ENCODE measurements around the gene FOXP1. TPM values are rescaled to one million over a fixed set of nuclear protein-coding genes. Genes with fewer than 3 reads are reported as not detected.

The FOXP1 gene
- total and polyA plus RNA-seq, 2 donors (not counting 1 experiment from before 2014, with no cell fraction given), result 91.1 to 508 TPM

DNA sequence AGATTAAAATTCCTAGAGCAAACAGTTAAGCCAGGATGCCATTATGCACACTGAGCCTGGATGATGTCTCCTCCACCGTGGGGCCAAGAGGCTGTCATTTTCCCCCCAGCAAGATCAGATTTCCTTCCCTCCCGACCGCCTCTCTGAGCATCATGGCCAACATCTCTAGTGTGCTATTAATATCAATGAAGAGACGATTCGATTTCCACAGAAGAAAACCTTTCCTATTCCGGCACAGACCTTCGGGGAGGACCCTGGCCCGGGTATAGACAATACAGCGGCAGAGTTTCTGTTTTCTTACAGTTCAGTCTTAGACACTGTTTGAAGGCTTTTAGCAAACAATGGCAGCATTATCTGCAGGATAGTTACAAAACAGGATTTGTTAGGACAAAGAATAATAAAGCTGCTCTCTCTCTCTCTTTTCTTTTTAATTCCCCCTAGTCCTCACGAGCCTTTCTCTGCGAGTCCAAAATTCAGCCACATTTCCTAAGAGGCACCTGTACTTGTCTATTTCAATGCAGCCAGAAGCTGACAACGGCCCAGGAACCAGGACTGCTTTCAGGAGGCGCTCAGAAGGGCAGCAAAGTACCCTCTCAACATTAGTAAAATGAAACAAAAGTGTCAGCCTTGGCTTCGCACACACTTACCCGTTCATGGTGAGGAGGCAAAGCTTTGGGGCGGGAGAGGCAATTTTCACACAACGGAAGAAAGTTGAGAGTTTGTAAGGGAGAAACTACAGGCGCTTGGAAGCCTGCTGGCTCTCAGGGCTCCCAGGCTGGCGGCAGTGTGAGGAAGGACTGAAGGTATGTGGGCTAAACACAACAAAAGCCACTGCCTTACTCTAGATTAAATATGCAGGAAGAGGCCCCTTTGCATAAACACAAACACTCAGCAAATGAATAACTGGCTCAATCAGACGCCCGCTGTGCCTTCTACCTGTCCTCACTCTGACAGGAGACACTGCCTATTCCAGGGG is 278.0 kb downstream of the FOXP1 start:
- H3K9me3 ChIP-seq (ENCODE audit: control extremely low read depth in 1 of 3, control insufficient read depth in 2 of 3, insufficient read depth in 1 of 3, low read length in 2 of 3), result no peaks in the 10 kb centered on the region
- ATAC-seq (ENCODE audit: low read depth) (peak; percentile 60), DNase-seq (peak; percentile 49)
- peaks cover 7% of the 10 kb centered on the region for H4K20me1 ChIP-seq (ENCODE audit: control insufficient read depth, insufficient read depth, low read length, poor library complexity, severe bottlenecking)
- H3K27me3 ChIP-seq (replicated peaks in 1 of 4; ENCODE audit: control extremely low read depth in 1 of 4, control insufficient read depth in 3 of 4, insufficient read depth in 4 of 4, low read length in 3 of 4), result no peaks in the 10 kb centered on the region
- Mint-ChIP-seq H3K4me3 (peak overlapping the region; percentile 88), H3K27ac (peak overlapping the region; percentile 94), H3K9me3 (ENCODE audit: insufficient read depth) (no peaks in the 10 kb centered on the region), H3K4me1 (peaks cover 77% of the 10 kb centered on the region), H3K27me3 (no peaks in the 10 kb centered on the region)
- peak overlapping the region; percentile 73 for H3K4me2 ChIP-seq (replicated peaks; ENCODE audit: low read depth, low read length, poor library complexity, severe bottlenecking)
- 3% methylated on average over 13 of the region's 21 CpGs for WGBS (ENCODE audit: insufficient coverage)
- peaks cover 47 to 57% of the 10 kb centered on the region in 2 donors for H3K4me1 ChIP-seq (ENCODE audit: control insufficient read depth in 2 of 2, insufficient read depth in 2 of 2, low read length in 2 of 2)
- peak overlapping the region; percentile 70 to 84 for H3K27ac ChIP-seq (ENCODE audit: low read length in 2 of 2)
- CTCF ChIA-PET, result interaction anchor here (0.7 to 2.2 kb wide), 8 partner anchors 52 to 301 kb away, joined by 3 to 7 read pairs (median 3); no protein-coding TSS in a partner anchor
- H3K36me3 ChIP-seq (replicated peaks in 1 of 2; ENCODE audit: control extremely low read depth in 1 of 2, control insufficient read depth in 1 of 2, extremely low read depth in 1 of 2, insufficient read depth in 2 of 2, low read length in 1 of 2), result no peaks in the 10 kb centered on the region
- H3K4me3 ChIP-seq (ENCODE audit: control extremely low read depth in 1 of 5, extremely low read depth in 1 of 5, insufficient read depth in 1 of 5, low read depth in 2 of 5, low read length in 4 of 5), result peak overlapping the region; percentile 50 to 85 (median 67)
- intact Hi-C loops (cut with micrococcal nuclease), result loop anchor here (2.0 to 10.0 kb wide), 6 partner anchors 52 to 751 kb away; partner anchors contain the start of gene FOXP1
- TF ChIP-seq, protein P1, sequence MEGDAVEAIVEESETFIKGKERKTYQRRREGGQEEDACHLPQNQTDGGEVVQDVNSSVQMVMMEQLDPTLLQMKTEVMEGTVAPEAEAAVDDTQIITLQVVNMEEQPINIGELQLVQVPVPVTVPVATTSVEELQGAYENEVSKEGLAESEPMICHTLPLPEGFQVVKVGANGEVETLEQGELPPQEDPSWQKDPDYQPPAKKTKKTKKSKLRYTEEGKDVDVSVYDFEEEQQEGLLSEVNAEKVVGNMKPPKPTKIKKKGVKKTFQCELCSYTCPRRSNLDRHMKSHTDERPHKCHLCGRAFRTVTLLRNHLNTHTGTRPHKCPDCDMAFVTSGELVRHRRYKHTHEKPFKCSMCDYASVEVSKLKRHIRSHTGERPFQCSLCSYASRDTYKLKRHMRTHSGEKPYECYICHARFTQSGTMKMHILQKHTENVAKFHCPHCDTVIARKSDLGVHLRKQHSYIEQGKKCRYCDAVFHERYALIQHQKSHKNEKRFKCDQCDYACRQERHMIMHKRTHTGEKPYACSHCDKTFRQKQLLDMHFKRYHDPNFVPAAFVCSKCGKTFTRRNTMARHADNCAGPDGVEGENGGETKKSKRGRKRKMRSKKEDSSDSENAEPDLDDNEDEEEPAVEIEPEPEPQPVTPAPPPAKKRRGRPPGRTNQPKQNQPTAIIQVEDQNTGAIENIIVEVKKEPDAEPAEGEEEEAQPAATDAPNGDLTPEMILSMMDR (IDR thresholded peaks at IDR 0.05), result no peak
- no peak for TF ChIP-seq EZH2 (IDR thresholded peaks at IDR 0.05; ENCODE audit: borderline replicate concordance, insufficient read depth, low read depth, low read length, poor library complexity, severe bottlenecking)
- H3K9ac ChIP-seq (ENCODE audit: low read length), result peak overlapping the region; percentile 75
- peak overlapping the region; percentile 55 for H2AFZ ChIP-seq (ENCODE audit: insufficient read depth, low read depth, low read length, poor library complexity, severe bottlenecking)
- POLR2A ChIA-PET, result interaction anchor here (0.5 to 0.6 kb wide), 2 partner anchors 107 to 248 kb away, joined by 3 to 4 read pairs; no protein-coding TSS in a partner anchor
- H3K79me2 ChIP-seq (ENCODE audit: control insufficient read depth, insufficient read depth, low read length), result peaks cover 100% of the 10 kb centered on the region

Data from B cell (primary cell).